SK-N-SH (cell line): ENCODE results near the gene ZBTB24.

Experiments
- CHD2 ChIP-seq: fragments of 150-350 bp; IDR thresholded peaks from 2 replicates; pipeline ENCODE4 v1.6.1; 2018; ENCODE audit warnings: low read length; ENCODE audit not compliant: partially characterized antibody
- CTCF ChIP-seq: fragments of 200-600 bp; sonication (generic); IDR thresholded peaks from 2 replicates; pipeline ENCODE4 v1.6.1; 2017; ENCODE audit warnings: antibody characterized with exemption, mild to moderate bottlenecking, moderate library complexity
- EP300 ChIP-seq, 2 experiments: IDR thresholded peaks; 2 replicates each; pipeline versions ENCODE4 v1.4.0 to v1.6.1; 2012; ENCODE audit warnings: borderline replicate concordance in 1 of 2, low read depth in 1 of 2, low read length in 1 of 2
- MAX ChIP-seq: IDR thresholded peaks from 2 replicates; pipeline ENCODE4 v1.4.0; 2012; ENCODE audit warnings: low read depth
- MXI1 ChIP-seq: IDR thresholded peaks from 2 replicates; pipeline ENCODE4 v1.6.1; 2012; ENCODE audit warnings: mild to moderate bottlenecking, low read depth, low read length, improper control_type of control experiment
- NFIC ChIP-seq: IDR thresholded peaks from 2 replicates; pipeline ENCODE4 v1.4.0; 2012; ENCODE audit warnings: borderline replicate concordance
- RAD21 ChIP-seq: IDR thresholded peaks from 2 replicates; pipeline ENCODE4 v1.6.1; 2012; ENCODE audit warnings: mild to moderate bottlenecking, low read length
- REST ChIP-seq: IDR thresholded peaks from 2 replicates; pipeline ENCODE4 v1.6.1; 2012; ENCODE audit warnings: mild to moderate bottlenecking, low read depth, low read length, moderate library complexity
- TAF1 ChIP-seq: IDR thresholded peaks from 2 replicates; pipeline ENCODE4 v1.6.1; 2012; ENCODE audit warnings: low read depth, mild to moderate bottlenecking, low read length, moderate library complexity, borderline replicate concordance
- YY1 ChIP-seq: IDR thresholded peaks from 2 replicates; pipeline ENCODE4 v1.4.0; 2012; ENCODE audit warnings: low read depth, mild to moderate bottlenecking
- ZBTB33 ChIP-seq: IDR thresholded peaks from 2 replicates; pipeline ENCODE4 v1.4.0; 2012; ENCODE audit warnings: low read depth, borderline replicate concordance

GRCh38 chr6:109477184-109477583, 5.8 kb downstream of the ZBTB24 start:
- TF ChIP-seq CTCF, result no peak
- no peak for TF ChIP-seq MAX
- TF ChIP-seq CHD2, result no peak
- TF ChIP-seq ZBTB33, result no peak
- TF ChIP-seq TAF1, result no peak
- no peak for TF ChIP-seq NFIC
- TF ChIP-seq MXI1, result no peak
- TF ChIP-seq EP300 (IDR thresholded peaks at IDR 0.05; ENCODE audit: borderline replicate concordance in 1 of 2, low read depth in 1 of 2, low read length in 1 of 2), result no peak
- no peak for TF ChIP-seq REST
- no peak for TF ChIP-seq RAD21
- TF ChIP-seq YY1, result no peak
